Testis (tissue), 2 donors: ENCODE measurements around the gene TBX1.

Source experiments
- POLR2A ChIP-seq: fragments of 450-650 bp; IDR thresholded peaks from one replicate; pipeline ENCODE4 v1.6.1; 2017; ENCODE audit warnings: antibody characterized with exemption, mild to moderate bottlenecking, moderate library complexity
- TF ChIP-seq, protein P1 (sequence below), 3 experiments: fragments of 450-650 bp in 2 of 3; fragments of 200-600 bp in 1 of 3; sonication (generic) in 1 of 3; IDR thresholded peaks; one replicate each; pipeline ENCODE4 v1.5.1; 2016 to 2019; ENCODE audit warnings: antibody characterized with exemption in 3 of 3, mild to moderate bottlenecking in 2 of 3, moderate library complexity in 1 of 3

DNA sequence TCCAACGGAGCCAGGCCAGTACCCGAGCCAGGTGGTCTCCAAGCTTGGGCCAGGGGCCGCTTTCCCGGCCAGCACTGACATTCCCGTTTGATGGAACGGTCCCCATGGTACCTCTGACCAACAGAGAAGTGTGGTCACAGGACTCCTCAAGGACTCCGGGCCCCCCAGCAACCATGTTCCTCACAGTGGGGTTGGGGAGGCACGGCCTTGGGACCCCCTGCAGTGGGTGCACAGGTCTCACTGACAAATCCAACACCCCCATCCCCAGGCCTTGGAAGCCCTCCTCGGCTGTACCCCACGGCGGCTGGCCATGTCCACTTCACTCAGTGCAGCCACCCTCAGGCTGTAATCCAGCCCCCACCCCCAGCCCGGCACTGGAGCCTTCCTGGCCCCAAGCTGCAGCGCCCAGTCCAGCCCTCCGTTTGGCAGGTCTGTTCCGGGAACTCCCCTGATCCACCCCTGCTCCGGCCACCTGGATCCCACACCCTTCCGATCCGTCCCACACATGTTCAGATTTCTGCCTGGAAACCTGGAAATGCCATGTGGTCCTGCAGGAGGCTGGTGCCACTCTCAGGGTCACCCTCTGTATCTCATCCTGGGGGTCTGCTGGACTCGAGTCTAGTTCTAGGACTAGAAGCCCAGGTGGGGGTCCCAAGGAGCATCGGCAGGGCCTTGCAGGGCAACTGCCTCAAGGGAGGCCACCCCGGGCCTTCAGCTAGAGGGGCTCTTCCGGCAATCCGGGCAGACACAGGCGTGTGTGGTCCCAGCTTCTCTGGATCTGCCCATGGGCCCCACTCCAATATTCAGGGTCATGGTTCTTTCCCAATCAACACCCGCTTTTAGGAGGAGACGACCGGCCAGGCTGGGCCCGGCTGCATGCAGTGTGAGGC, 26.6 kb downstream of the TBX1 start:
- TF ChIP-seq, protein P1, sequence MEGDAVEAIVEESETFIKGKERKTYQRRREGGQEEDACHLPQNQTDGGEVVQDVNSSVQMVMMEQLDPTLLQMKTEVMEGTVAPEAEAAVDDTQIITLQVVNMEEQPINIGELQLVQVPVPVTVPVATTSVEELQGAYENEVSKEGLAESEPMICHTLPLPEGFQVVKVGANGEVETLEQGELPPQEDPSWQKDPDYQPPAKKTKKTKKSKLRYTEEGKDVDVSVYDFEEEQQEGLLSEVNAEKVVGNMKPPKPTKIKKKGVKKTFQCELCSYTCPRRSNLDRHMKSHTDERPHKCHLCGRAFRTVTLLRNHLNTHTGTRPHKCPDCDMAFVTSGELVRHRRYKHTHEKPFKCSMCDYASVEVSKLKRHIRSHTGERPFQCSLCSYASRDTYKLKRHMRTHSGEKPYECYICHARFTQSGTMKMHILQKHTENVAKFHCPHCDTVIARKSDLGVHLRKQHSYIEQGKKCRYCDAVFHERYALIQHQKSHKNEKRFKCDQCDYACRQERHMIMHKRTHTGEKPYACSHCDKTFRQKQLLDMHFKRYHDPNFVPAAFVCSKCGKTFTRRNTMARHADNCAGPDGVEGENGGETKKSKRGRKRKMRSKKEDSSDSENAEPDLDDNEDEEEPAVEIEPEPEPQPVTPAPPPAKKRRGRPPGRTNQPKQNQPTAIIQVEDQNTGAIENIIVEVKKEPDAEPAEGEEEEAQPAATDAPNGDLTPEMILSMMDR (IDR thresholded peaks at IDR 0.05), result no peak
- no peak for TF ChIP-seq POLR2A
